Fibroblast of skin of scalp (primary cell): Measurements from ENCODE around the gene DNM1L. TPM values are rescaled to one million over a fixed set of nuclear protein-coding genes. Genes with fewer than 3 reads are reported as not detected.

ENCODE experiments used
- DNase-seq: peaks from one replicate; pipeline ENCODE4 v3.0.0-alpha.2; 2013
- polyA plus RNA-seq, 2 experiments: library from polyadenylated mRNA; unstranded; fragments of 120-200 nt; gene quantifications; one replicate each; pipeline ENCODE4 v1.2.1, GENCODE V29; 2013; ENCODE audit not compliant: insufficient read length in 2 of 2

Gene DNM1L
- polyA plus RNA-seq (2013, experiment 1 of 2; ENCODE audit: insufficient read length): 64.1 TPM
- polyA plus RNA-seq (2013, experiment 2 of 2; ENCODE audit: insufficient read length): 65.1 TPM

GRCh38 chr12:32679091-32679919 is at the start of gene DNM1L:
Gene DNM1L (plus strand): TSS chr12:32679301. CDS start chr12:32679364, 63 bp downstream.
- DNase-seq: peak; percentile 97

- DNase-seq: no peak
Observed at GRCh38 chr12:32641287-32641901, 37.7 kb upstream of the DNM1L start.

GRCh38 chr12:32644431-32644830 is 34.7 kb upstream of the DNM1L start:
- no peak for DNase-seq

DNA sequence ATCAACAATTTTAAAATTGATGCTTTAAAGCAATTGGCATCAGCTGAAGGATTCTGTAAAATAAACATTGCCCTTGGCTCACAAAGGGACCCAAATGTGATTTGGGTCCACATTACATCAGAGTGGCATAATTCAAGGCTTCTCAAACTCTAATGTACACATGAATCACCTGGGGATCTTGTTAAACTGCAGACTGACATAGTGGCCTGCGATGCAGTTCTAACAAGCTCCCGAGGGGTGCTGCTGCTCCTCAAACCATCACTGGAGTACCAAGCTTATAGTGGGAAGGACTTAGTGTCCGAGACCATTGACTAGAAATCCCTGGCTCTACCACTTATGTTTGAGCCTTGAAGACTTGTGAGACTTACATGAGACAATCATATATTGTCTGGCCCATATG is 31.8 kb upstream of the DNM1L start:
- no peak for DNase-seq

GRCh38 chr12:32650508-32650907 is 28.6 kb upstream of the DNM1L start:
- DNase-seq: no peak

DNA sequence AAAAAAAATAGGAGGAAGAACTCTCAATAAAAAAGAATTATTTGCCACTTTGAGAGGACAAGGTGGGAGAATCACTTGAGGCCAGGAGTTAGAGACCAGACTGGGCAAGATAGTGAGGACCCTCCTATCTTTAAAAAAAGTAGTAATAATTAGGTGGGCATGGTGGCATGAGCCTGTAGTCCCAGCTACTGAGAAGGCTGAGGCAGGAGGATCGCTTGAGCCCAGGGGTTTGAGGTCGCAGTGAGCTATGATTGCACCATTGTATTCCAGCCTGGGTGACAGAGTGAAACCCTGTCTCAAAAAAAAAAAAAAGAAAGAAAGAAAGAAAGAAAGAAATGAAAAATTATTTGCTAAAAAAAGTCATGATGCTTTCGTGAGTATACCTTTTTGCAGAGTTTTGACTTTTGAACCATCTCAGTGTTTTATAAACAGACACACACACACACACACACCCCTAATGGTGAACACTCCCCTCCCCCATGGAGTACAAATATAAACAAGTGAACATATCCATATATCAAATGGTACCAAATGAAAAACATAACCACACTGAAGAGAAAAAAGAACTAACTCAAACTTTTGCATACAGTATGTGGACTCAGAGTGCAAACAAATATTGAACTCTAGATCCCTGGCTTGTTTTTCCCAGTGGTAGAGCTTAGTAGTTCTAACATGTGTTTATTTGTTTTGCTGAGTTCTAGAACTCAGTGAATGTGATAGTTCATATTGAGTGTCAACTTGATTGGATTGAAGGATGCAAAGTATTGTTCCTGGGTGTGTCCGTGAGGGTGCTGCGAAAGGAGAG is 27.7 kb upstream of the DNM1L start:
- DNase-seq: no peak

- DNase-seq: no peak
Observed at GRCh38 chr12:32651956-32652210, 27.2 kb upstream of the DNM1L start.

- no peak for DNase-seq
Observed at GRCh38 chr12:32659908-32660440, 19.1 kb upstream of the DNM1L start.

DNA sequence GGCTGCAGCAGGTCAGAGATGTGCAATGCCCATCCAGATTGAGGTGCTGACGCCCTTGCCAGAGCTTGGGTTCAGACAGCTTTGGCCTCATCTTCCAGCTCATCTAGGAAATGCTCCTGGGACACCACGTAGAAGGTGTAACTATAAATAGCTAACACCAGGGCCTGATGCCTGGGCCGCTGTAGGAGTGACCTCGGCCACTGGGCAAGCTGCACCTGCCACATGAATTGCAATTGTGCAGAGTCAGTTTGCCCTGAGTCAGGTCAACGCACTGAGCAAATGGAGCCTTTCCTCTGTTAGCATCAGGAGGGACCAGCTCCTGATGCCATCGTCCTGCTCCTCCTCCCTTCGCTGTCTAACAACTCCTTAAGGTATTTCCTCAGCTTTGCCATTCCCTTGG is 17.4 kb upstream of the DNM1L start:
- no peak for DNase-seq

GRCh38 chr12:32662665-32663064 is 16.4 kb upstream of the DNM1L start:
- no peak for DNase-seq

DNA sequence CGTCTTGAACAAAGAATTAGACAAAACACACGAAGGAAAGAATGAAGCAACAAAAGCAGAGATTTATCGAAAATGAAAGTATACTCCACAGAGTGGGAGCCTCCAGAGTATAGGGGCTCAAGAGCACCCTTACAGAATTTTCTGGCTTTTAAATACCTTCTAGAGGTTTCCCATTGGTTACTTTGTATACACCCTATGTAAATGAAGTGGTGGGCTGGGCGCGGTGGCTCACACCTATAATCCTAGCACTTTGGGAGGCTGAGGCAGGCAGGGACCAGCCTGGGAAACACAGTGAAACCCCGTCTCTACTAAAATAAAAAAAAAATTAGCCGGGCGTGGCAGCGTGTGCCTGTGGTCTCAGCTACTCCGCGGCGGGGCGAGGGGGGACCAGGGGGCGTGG is 13.1 kb upstream of the DNM1L start:
- DNase-seq: no peak

DNA sequence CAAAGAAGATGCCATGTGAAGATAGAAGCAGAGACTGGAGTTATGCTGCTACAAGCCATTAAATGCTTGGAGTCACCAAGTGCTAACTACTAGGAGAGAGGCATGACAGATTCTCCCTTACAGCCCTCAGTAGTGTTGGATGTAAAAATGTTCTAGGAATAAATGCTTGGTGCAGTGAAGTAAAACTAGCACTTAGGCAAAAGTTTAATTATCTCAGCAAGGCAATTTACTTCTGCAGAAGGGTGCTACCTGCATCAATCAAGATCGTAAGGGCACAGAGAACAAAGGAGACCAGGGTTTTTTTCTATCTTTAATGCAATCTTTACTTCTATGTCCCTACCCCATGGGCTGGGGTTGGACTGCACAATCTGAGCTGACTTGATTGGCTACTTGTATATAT is 9.5 kb upstream of the DNM1L start:
- no peak for DNase-seq

DNA sequence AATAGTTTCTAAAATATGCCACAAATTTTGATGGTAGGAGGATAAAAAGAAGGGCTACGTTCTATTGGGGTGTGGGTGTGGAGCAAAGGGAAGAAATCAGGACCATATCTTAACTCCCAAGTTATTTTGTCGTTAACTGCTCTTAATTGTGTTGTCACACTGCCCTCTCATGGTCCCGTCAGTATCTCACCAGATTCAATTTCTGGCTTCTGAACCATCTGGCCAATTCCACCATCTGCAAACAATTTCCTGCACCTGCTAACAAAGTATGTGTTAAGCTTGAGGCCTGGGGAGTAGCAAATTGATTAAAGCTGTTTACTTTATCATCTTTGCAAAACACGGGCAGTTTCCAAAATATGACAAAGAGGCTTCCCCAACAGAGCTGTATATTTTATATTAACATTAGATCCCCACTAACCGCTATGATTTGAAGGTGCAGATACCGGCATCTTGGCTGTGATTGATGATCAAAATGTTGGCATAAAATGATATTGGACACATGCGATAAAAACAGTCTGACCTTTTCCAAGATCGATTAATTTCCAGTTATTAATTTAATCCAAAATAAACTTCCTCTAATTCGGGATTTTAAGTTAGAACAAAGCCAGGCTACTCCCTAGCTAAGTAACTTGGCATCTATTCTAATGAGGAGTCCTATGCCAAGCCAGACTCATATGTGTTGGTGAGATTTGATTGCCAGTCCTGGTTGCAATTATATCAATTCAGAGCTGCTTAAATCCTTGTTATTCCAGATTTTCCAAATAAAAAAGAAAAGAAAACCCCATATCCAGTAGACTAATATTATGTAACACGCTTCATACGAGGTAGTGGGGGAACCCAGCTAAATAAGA is 6.9 kb upstream of the DNM1L start:
- peak; percentile 80 for DNase-seq

DNA sequence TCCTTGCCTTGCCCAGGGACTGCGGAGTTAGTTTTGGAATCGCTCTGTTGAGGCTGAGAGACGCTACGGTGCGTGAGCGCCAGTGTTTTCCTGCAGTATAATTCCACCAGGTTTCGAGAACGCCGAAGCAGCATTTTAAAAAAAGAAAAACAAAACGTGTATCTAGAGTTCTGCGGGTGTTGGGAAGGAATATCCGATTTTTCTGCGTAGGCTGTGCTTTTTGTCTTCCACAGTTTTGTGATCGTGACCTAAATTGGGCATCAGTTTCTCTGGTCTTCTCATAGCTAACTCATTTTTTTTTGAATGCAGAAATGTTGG is 778 bp downstream of the DNM1L start:
- DNase-seq: no peak

- DNase-seq: no peak
Observed at GRCh38 chr12:32680787-32681186, 1.7 kb downstream of the DNM1L start.

DNA sequence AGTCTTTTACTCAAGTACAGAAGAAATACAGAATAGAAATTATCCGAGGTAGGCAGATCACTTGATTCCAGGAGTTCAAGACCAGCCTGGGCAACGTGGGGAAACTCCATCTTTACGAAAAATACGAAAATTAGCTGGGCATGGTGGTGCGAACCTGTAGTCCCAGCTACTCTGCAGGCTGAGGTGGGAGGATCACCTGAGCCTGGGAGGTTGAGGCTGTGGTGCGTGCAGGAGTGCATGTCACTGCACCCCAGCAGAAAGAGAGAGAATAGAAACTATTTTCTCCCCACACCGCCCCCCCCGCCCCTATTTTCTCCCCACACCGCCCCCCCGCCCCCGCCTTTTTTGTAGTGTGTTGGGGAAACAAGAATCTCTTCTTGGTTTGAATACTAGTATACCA is 2.2 kb downstream of the DNM1L start:
- no peak for DNase-seq

DNA sequence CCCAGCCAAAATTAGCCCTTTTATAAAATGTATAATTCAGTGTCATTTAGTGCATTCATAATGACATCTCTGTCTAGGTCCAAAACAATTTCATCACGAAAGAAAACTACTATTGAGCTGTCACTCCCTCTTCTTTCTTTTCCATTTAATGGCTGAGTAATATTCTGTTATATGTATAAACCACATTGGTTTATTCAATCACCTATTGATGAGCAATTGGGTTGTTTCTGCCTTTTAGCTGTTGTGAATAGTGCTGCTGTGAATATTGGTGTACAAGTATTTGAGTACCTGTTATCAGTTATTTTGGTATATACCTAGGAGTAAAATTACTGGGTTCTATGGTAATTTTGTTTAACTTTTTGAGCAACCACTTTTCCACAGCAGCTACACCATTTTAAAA is 7.2 kb downstream of the DNM1L start:
- no peak for DNase-seq

- DNase-seq: no peak
Observed at GRCh38 chr12:32688786-32689185, 9.7 kb downstream of the DNM1L start.

- no peak for DNase-seq
Observed at GRCh38 chr12:32690927-32691326, 11.8 kb downstream of the DNM1L start.

DNA sequence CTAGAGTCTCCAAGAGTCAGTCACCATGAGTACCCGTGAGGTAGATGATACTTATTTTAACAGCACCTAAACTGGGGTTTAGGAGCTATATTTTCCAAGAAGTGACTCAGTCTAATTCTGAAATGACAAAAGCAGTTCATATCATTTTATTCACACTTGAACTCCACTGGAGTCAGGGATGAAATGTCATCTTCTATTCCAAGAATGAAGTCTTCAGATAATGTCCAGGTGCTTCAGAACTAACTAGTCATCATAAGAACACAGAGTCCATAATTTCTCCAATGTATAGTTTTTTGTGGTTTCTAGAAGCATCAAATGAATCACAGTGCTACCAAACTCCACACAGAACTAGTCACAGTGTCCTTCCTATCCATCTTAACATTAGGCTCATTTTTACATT is 13.3 kb downstream of the DNM1L start:
- no peak for DNase-seq

DNA sequence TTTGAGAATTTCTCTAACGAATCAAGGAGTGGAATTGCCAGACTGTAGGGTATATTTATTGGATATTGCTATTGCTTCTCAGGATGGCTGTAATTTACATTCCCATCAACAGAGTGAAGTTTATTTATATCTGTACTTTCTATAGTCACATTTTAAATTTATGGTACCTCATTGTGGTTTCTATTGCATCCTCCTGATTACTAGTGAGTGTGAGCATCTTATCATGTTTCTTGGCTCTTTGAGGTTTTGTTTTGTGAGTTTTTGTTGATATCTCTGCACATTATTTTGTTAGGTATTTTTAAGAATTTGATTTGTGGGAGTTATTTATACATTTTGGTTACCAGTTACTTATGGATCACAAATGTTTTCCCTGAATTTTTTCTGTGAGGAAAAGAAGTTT is 13.9 kb downstream of the DNM1L start:
- no peak for DNase-seq

- no peak for DNase-seq
Observed at GRCh38 chr12:32695787-32696186, 16.7 kb downstream of the DNM1L start.

- no peak for DNase-seq
Observed at GRCh38 chr12:32697445-32697844, 18.3 kb downstream of the DNM1L start.
